HL-60 (cell line): ENCODE results near the gene CEBPE.

ENCODE experiments used
- GABPA ChIP-seq: IDR thresholded peaks from 2 replicates; pipeline ENCODE4 v1.6.1; 2012; ENCODE audit warnings: low read depth
- POLR2AphosphoS5 ChIP-seq: IDR thresholded peaks from 2 replicates; pipeline ENCODE4 v1.6.1; 2012; ENCODE audit warnings: low read depth
- SPI1 ChIP-seq: IDR thresholded peaks from 2 replicates; pipeline ENCODE4 v1.6.1; 2012; ENCODE audit warnings: low read depth, mild to moderate bottlenecking, borderline replicate concordance
- TF ChIP-seq, protein P1 (sequence below): IDR thresholded peaks from one replicate; pipeline ENCODE4 v1.5.1; 2011; ENCODE audit warnings: low read length, control low read depth, inconsistent platforms; ENCODE audit not compliant: insufficient read depth
- TF ChIP-seq, protein P2 (sequence below): IDR thresholded peaks from 2 replicates; pipeline ENCODE4 v1.6.1; 2012; ENCODE audit warnings: low read depth; ENCODE audit not compliant: insufficient replicate concordance

DNA sequence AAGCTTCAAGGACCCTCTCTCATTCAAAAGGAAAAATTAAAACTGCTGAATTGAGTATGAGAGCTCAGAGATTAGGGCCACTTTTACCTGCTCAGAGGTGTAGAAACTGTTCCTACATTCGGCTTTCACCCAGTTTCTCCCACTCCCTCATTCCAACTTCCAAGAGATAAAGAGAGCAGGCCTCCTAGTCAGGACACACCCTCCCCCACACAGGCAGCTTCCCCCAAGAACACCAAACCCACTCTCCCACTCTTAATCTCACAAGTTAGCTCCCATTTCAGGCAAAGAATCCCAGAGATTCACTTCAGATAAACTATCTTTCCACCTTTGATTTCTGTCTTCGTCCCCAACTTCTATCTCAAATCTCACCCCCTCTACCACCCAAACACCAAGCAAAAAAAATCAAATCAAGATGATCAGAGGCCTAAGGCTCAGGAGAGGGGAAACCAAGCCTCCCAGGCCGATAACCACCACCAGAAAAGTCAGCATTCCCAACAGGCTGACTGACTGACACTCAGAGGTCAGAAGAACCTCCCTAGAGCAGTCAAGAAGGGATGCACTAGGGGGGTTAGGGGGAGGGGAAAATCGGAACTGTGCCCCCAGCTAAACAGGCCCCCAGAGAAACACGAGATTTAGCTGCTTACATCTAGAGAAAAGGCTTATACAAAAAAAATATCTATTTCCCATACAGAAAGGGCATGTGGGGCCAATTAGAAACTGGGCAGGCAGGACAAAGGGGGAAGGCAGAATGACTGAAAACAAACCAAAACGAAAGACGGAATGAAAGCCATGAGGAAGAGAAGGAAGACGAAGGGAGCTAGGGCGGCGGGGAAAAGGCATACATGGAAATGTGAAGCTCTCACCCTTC lies 48.6 kb downstream of the CEBPE start:
- TF ChIP-seq, protein P1, sequence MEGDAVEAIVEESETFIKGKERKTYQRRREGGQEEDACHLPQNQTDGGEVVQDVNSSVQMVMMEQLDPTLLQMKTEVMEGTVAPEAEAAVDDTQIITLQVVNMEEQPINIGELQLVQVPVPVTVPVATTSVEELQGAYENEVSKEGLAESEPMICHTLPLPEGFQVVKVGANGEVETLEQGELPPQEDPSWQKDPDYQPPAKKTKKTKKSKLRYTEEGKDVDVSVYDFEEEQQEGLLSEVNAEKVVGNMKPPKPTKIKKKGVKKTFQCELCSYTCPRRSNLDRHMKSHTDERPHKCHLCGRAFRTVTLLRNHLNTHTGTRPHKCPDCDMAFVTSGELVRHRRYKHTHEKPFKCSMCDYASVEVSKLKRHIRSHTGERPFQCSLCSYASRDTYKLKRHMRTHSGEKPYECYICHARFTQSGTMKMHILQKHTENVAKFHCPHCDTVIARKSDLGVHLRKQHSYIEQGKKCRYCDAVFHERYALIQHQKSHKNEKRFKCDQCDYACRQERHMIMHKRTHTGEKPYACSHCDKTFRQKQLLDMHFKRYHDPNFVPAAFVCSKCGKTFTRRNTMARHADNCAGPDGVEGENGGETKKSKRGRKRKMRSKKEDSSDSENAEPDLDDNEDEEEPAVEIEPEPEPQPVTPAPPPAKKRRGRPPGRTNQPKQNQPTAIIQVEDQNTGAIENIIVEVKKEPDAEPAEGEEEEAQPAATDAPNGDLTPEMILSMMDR: no peak
- TF ChIP-seq GABPA (no peak), POLR2AphosphoS5 (no peak; the same call in 1 of the 2 replicates), SPI1 (no peak)
- TF ChIP-seq, protein P2, sequence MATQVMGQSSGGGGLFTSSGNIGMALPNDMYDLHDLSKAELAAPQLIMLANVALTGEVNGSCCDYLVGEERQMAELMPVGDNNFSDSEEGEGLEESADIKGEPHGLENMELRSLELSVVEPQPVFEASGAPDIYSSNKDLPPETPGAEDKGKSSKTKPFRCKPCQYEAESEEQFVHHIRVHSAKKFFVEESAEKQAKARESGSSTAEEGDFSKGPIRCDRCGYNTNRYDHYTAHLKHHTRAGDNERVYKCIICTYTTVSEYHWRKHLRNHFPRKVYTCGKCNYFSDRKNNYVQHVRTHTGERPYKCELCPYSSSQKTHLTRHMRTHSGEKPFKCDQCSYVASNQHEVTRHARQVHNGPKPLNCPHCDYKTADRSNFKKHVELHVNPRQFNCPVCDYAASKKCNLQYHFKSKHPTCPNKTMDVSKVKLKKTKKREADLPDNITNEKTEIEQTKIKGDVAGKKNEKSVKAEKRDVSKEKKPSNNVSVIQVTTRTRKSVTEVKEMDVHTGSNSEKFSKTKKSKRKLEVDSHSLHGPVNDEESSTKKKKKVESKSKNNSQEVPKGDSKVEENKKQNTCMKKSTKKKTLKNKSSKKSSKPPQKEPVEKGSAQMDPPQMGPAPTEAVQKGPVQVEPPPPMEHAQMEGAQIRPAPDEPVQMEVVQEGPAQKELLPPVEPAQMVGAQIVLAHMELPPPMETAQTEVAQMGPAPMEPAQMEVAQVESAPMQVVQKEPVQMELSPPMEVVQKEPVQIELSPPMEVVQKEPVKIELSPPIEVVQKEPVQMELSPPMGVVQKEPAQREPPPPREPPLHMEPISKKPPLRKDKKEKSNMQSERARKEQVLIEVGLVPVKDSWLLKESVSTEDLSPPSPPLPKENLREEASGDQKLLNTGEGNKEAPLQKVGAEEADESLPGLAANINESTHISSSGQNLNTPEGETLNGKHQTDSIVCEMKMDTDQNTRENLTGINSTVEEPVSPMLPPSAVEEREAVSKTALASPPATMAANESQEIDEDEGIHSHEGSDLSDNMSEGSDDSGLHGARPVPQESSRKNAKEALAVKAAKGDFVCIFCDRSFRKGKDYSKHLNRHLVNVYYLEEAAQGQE: no peak
